WTC11 (cell line): Measurements from ENCODE around the gene TSG101. TPM values are rescaled to one million over a fixed set of nuclear protein-coding genes. Genes with fewer than 3 reads are reported as not detected.

Experiments used
- ATAC-seq: fragments of 200-7000 bp; cut with Tn5 transposase; 2 replicates; pipeline ENCODE4 v1.10.0; 2021; ENCODE audit warnings: mild to moderate bottlenecking, moderate library complexity
- CTCF ChIA-PET: fragments of 300-600 bp; sonication (Branson Sonifier 250); formaldehyde crosslinking; loops from one replicate; lab custom pipeline; 2021; ENCODE audit warnings: antibody characterized with exemption; lab: Charles Lee
- POLR2A ChIA-PET: fragments of 350-600 bp; sonication (Branson Sonifier 250); formaldehyde crosslinking; loops from one replicate; lab custom pipeline; 2021; ENCODE audit warnings: antibody characterized with exemption; lab: Charles Lee
- DNase-seq: peaks from one replicate; pipeline ENCODE4 v3.0.0; 2021; ENCODE audit warnings: low spot score
- H3K27ac Mint-ChIP-seq: 2 replicates; pipeline ENCODE4 v1.8.0; 2021; ENCODE audit warnings: mixed read lengths
- H3K27me3 Mint-ChIP-seq: 2 replicates; pipeline ENCODE4 v1.8.0; 2021; ENCODE audit warnings: low read depth, mild to moderate bottlenecking, moderate library complexity, mixed read lengths
- H3K36me3 Mint-ChIP-seq: 2 replicates; pipeline ENCODE4 v1.8.0; 2021; ENCODE audit warnings: mixed read lengths
- H3K4me1 Mint-ChIP-seq: 2 replicates; pipeline ENCODE4 v1.8.0; 2022; ENCODE audit warnings: mixed read lengths
- H3K4me3 Mint-ChIP-seq: 2 replicates; pipeline ENCODE4 v1.8.0; 2021; ENCODE audit warnings: mild to moderate bottlenecking, moderate library complexity, mixed read lengths
- H3K9me3 Mint-ChIP-seq: 2 replicates; pipeline ENCODE4 v1.8.0; 2021; ENCODE audit warnings: mixed read lengths
- GRHL2 ChIP-seq: fragments of 250-450 bp; sonication (Bioruptor Pico); IDR thresholded peaks from 2 replicates; pipeline ENCODE4 v1.8.0; 2022; ENCODE audit warnings: mild to moderate bottlenecking, moderate library complexity; ENCODE audit not compliant: insufficient replicate concordance, severe bottlenecking
- RORB ChIP-seq: fragments of 250-450 bp; sonication (Bioruptor Pico); IDR thresholded peaks from 2 replicates; pipeline ENCODE4 v1.9.0; 2021; ENCODE audit warnings: mild to moderate bottlenecking
- SMAD3 ChIP-seq: sonication (generic); formaldehyde crosslinking; IDR thresholded peaks from 2 replicates; pipeline ENCODE4 v1.8.0; 2022; ENCODE audit warnings: missing genetic modification reagents, mild to moderate bottlenecking, borderline replicate concordance
- total RNA-seq: library from RNA; stranded (reverse); gene quantifications from 3 replicates; pipeline ENCODE4 v1.2.3, GENCODE V29; 2021
- TF ChIP-seq, protein P1 (sequence below): sonication (generic); formaldehyde crosslinking; IDR thresholded peaks from 2 replicates; pipeline ENCODE4 v1.8.1; 2023; ENCODE audit warnings: mild to moderate bottlenecking, missing genetic modification reagents, borderline replicate concordance
- TF ChIP-seq, protein P2 (sequence below): fragments of 250-450 bp; sonication (Bioruptor Pico); conservative IDR thresholded peaks from 2 replicates; pipeline ENCODE4 v1.9.0; 2021; ENCODE audit warnings: mild to moderate bottlenecking

The TSG101 gene
- total RNA-seq, 1 experiment from 2014 or later = 41.7 TPM

DNA sequence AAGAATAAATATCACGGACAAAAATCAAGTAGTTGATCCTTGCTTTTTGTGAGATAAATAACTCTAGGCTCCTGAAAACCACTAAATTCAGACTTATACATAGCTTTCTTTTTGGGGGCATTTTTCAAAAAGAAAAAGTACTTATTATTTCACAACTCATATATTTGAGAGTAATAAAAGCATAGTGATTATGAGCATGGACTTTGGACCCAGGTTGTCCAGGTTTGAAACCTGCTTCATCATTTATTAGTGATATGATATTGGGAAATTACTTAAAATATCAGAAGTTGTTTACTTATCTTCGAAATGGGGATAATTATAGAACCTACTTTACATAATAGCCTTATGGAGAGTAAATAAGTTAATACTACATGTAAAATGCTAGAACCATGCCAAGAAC lies 88.1 kb downstream of the TSG101 start:
- ATAC-seq = no peak
- Mint-ChIP-seq H3K27me3 (no peaks in the 10 kb centered on the region), H3K4me1 (no peaks in the 10 kb centered on the region), H3K27ac (no peak overlapping the region), H3K9me3 (peaks cover 15% of the 10 kb centered on the region; the same call in 1 of the 2 replicates), H3K36me3 (no peaks in the 10 kb centered on the region), H3K4me3 (no peak overlapping the region)
- ChIA-PET CTCF (no interaction called here), POLR2A (no interaction called here)
- DNase-seq = no peak
- TF ChIP-seq, protein P1, sequence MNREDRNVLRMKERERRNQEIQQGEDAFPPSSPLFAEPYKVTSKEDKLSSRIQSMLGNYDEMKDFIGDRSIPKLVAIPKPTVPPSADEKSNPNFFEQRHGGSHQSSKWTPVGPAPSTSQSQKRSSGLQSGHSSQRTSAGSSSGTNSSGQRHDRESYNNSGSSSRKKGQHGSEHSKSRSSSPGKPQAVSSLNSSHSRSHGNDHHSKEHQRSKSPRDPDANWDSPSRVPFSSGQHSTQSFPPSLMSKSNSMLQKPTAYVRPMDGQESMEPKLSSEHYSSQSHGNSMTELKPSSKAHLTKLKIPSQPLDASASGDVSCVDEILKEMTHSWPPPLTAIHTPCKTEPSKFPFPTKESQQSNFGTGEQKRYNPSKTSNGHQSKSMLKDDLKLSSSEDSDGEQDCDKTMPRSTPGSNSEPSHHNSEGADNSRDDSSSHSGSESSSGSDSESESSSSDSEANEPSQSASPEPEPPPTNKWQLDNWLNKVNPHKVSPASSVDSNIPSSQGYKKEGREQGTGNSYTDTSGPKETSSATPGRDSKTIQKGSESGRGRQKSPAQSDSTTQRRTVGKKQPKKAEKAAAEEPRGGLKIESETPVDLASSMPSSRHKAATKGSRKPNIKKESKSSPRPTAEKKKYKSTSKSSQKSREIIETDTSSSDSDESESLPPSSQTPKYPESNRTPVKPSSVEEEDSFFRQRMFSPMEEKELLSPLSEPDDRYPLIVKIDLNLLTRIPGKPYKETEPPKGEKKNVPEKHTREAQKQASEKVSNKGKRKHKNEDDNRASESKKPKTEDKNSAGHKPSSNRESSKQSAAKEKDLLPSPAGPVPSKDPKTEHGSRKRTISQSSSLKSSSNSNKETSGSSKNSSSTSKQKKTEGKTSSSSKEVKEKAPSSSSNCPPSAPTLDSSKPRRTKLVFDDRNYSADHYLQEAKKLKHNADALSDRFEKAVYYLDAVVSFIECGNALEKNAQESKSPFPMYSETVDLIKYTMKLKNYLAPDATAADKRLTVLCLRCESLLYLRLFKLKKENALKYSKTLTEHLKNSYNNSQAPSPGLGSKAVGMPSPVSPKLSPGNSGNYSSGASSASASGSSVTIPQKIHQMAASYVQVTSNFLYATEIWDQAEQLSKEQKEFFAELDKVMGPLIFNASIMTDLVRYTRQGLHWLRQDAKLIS (CRISPR knock-in tag) = no peak
- TF ChIP-seq, protein P2, sequence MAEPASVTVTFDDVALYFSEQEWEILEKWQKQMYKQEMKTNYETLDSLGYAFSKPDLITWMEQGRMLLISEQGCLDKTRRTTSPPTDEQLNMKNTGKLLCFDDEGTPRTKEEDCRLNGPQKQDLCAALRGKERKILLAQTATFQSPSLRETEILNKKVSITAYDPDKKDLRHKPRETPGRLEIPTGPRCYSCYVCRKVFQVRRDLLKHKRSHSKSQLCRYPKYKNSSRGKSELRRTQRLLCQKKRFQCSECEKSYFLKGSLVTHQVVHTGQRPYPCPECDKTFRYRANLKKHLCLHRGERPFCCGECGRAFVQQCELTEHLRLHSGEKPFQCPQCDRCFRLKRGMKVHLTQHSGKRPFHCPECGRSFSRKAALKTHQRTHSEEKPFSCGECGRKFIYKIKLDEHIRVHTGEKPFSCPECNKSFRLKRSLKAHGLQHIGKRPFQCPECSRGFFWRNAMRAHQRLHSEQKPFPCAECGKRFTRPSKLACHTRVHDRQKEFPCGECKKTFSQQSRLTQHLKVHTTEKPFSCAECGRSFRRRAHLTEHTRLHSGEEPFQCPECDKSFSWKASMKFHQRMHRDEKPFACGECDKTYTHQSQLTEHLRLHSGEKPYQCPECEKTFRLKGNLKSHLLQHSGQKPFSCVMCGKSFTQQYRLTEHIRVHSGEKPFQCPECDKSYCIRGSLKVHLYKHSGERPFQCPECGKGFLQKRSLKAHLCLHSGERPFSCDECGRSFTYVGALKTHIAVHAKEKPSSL (CRISPR knock-in tag) = no peak
- TF ChIP-seq RORB (CRISPR knock-in tag) (no peak), SMAD3 (CRISPR knock-in tag) (no peak), GRHL2 (CRISPR knock-in tag) (no peak)

Other genes starting within 250 kb of the TSG101 start
- gene HPS5, start 204.8 kb downstream of the TSG101 start, total RNA-seq = 14.9 to 15.3 TPM (median 15.0 TPM) in 3 replicates
- 21.0 to 24.1 TPM (median 23.0 TPM) in 3 replicates for gene GTF2H1, start 204.4 kb downstream of the TSG101 start, total RNA-seq
- gene LDHA, start 132.4 kb downstream of the TSG101 start, total RNA-seq = 644 to 1,009 TPM (median 1,007 TPM) in 3 replicates
- gene LDHC, start 114.6 kb downstream of the TSG101 start, total RNA-seq = 0.27 TPM in 1 of 3 replicates, not detected in the others
- not detected in 3 replicates for gene LDHAL6A, start 71.1 kb downstream of the TSG101 start, total RNA-seq
- gene UEVLD, start 61.8 kb upstream of the TSG101 start, total RNA-seq = 6.7 to 8.6 TPM (median 7.5 TPM) in 3 replicates
- gene MISFA, start 72.8 kb upstream of the TSG101 start, total RNA-seq = 2.3 to 3.2 TPM (median 3.2 TPM) in 3 replicates
- gene SPTY2D1, start 107.4 kb upstream of the TSG101 start, total RNA-seq = 14.0 to 14.3 TPM (median 14.3 TPM) in 3 replicates
- gene TMEM86A, start 171.8 kb upstream of the TSG101 start, total RNA-seq = 1.3 to 1.7 TPM (median 1.6 TPM) in 3 replicates
- gene IGSF22, start 199.2 kb upstream of the TSG101 start, total RNA-seq = 0.32 to 0.64 TPM (median 0.52 TPM) in 3 replicates